GM12878 (cell line): ENCODE data around the gene AKT3. TPM values are rescaled to one million over a fixed set of nuclear protein-coding genes. Genes with fewer than 3 reads are reported as not detected.

Experiments used
- ATAC-seq: fragments of 200-7000 bp; cut with Tn5 transposase; 3 replicates; pipeline ENCODE4 v1.9.1; 2020; ENCODE audit warnings: mild to moderate bottlenecking, moderate library complexity
- BruUV-seq: library from RNA; stranded (reverse); fragments of 400-500 nt; replicated peaks from 2 replicates; lab custom pipeline; 2021; lab: Mats Ljungman, UMichigan
- CTCF ChIA-PET: fragments of 300-600 bp; sonication (Branson Sonifier 250); formaldehyde crosslinking; extraction: SDS; loops from one replicate; lab custom pipeline; 2021; ENCODE audit warnings: inconsistent platforms; lab: Yijun Ruan, JAX
- POLR2A ChIA-PET: fragments of 350-600 bp; formaldehyde crosslinking; extraction: SDS; loops from one replicate; lab custom pipeline; 2021; ENCODE audit warnings: inconsistent platforms; lab: Charles Lee
- RAD21 ChIA-PET: fragments of 300-600 bp; sonication (Branson Sonifier 250); formaldehyde crosslinking; loops from one replicate; lab custom pipeline; 2023; ENCODE audit warnings: antibody characterized with exemption; ENCODE audit not compliant: unreplicated experiment; lab: Charles Lee
- SMC1A ChIA-PET: fragments of 300-600 bp; sonication (Branson Sonifier 250); formaldehyde crosslinking; loops from one replicate; lab custom pipeline; 2023; ENCODE audit not compliant: unreplicated experiment, uncharacterized antibody; lab: Charles Lee
- DNase-seq: peaks from one replicate; pipeline ENCODE4 v3.0.0-alpha.2; 2011; ENCODE audit warnings: low read depth, low spot score
- FAIRE-seq: peaks from 3 replicates; lab custom pipeline; 2011; peaks lifted over from hg19 to GRCh38; lab: Jason Lieb, UNC
- H2AFZ ChIP-seq: 2 replicates; pipeline ENCODE4 v1.6.0; 2011; ENCODE audit warnings: low read depth, low read length, control low read depth; ENCODE audit not compliant: control insufficient read depth
- H3K27ac ChIP-seq: 2 replicates; pipeline ENCODE4 v1.5.1; 2011; ENCODE audit warnings: control low read depth; ENCODE audit not compliant: control insufficient read depth, insufficient read depth
- H3K27me3 ChIP-seq, 2 experiments: replicated peaks in 1 of 2; 2 replicates each; pipeline versions ENCODE4 v1.6.0 to v1.6.1; 2011; ENCODE audit warnings: low read length in 1 of 2; ENCODE audit not compliant: control insufficient read depth in 2 of 2, insufficient read depth in 2 of 2
- H3K36me3 ChIP-seq, 2 experiments: 2 replicates each; pipeline ENCODE4 v1.5.1; 2011; ENCODE audit warnings: low read length in 1 of 2; ENCODE audit not compliant: control insufficient read depth in 2 of 2, insufficient read depth in 2 of 2
- H3K4me1 ChIP-seq: 2 replicates; pipeline ENCODE4 v1.6.1; 2011; ENCODE audit warnings: mild to moderate bottlenecking, low read length, moderate library complexity, mixed read lengths; ENCODE audit not compliant: control insufficient read depth, insufficient read depth
- H3K4me2 ChIP-seq: 2 replicates; pipeline ENCODE4 v1.6.0; 2011; ENCODE audit warnings: control low read depth; ENCODE audit not compliant: control insufficient read depth, insufficient read depth
- H3K4me3 ChIP-seq: fragments of 200-600 bp; sonication (generic); 2 replicates; pipeline ENCODE4 v1.5.1; 2016
- H3K79me2 ChIP-seq: 2 replicates; pipeline ENCODE4 v1.6.0; 2011; ENCODE audit warnings: low read length; ENCODE audit not compliant: control insufficient read depth, insufficient read depth
- H3K9ac ChIP-seq: 2 replicates; pipeline ENCODE4 v1.8.0; 2011; ENCODE audit warnings: low read length, control low read depth, mixed read lengths; ENCODE audit not compliant: control insufficient read depth, insufficient read depth
- H3K9me3 ChIP-seq: replicated peaks from 3 replicates; pipeline ENCODE4 v1.5.1; 2011; ENCODE audit warnings: mild to moderate bottlenecking, low read length; ENCODE audit not compliant: control insufficient read depth, insufficient read depth
- H4K20me1 ChIP-seq: 2 replicates; pipeline ENCODE4 v1.6.0; 2011; ENCODE audit not compliant: control insufficient read depth, insufficient read depth
- CREM ChIP-seq: IDR thresholded peaks from 2 replicates; pipeline ENCODE4 v1.6.1; 2014; ENCODE audit warnings: antibody characterized with exemption, low read depth
- EZH2 ChIP-seq: IDR thresholded peaks from 2 replicates; pipeline ENCODE4 v1.6.1; 2012; ENCODE audit warnings: low read depth, mild to moderate bottlenecking, control low read depth, inconsistent platforms, low read length, borderline replicate concordance; ENCODE audit not compliant: control insufficient read depth
- MXI1 ChIP-seq: fragments of 150-350 bp; IDR thresholded peaks from 2 replicates; pipeline ENCODE4 v1.6.1; 2011; ENCODE audit warnings: low read depth, mild to moderate bottlenecking, inconsistent platforms, low read length, improper control_type of control experiment
- MYC ChIP-seq: IDR thresholded peaks from 2 replicates; pipeline ENCODE4 v1.6.1; 2011; ENCODE audit warnings: mild to moderate bottlenecking, low read length, moderate library complexity, inconsistent platforms; ENCODE audit not compliant: insufficient read depth, insufficient replicate concordance, insufficient read length, severe bottlenecking
- NFIC ChIP-seq: IDR thresholded peaks from 2 replicates; pipeline ENCODE4 v1.6.1; 2012; ENCODE audit warnings: low read depth, mild to moderate bottlenecking, inconsistent platforms, low read length, moderate library complexity
- NFXL1 ChIP-seq: fragments of 450-650 bp; IDR thresholded peaks from 2 replicates; pipeline ENCODE4 v1.6.1; 2017; ENCODE audit warnings: antibody characterized with exemption, mild to moderate bottlenecking, borderline replicate concordance
- SRF ChIP-seq, 2 experiments: IDR thresholded peaks; 2 replicates each; pipeline ENCODE4 v1.6.1; 2011; ENCODE audit warnings: low read depth in 2 of 2, low read length in 2 of 2, mild to moderate bottlenecking in 1 of 2, moderate library complexity in 1 of 2
- TAF1 ChIP-seq: IDR thresholded peaks from 2 replicates; pipeline ENCODE4 v1.6.1; 2011; ENCODE audit warnings: mild to moderate bottlenecking, low read depth, low read length, borderline replicate concordance
- WGBS: methylation state at CpG from one replicate; pipeline ENCODE4 v1.1.6; 2016; ENCODE audit warnings: low lambda C conversion rate; ENCODE audit not compliant: insufficient replicate concordance, insufficient coverage; ENCODE audit errors: missing lambda C conversion rate; 5-methylcytosine and 5-hydroxymethylcytosine counted together
- in situ Hi-C: fragments of 300-500 bp; cut with MboI; formaldehyde crosslinking; loops from 9 replicates; pipeline ENCODE4 v1.14.3; 2018; ENCODE audit warnings: mixed read lengths
- intact Hi-C: fragments of 100-400 bp; cut with micrococcal nuclease; formaldehyde crosslinking; loops from one replicate; pipeline ENCODE4 v1.14.2; 2022; ENCODE audit not compliant: unreplicated experiment
- polyA plus RNA-seq, 11 experiments: library from polyadenylated mRNA; depleted of rRNA in 4 of 11; unstranded in 6 of 11; stranded (reverse) in 5 of 11; fragments of >200 nt; fragmentation: Nextera tagmentation in 4 of 11; fragmentation: Illumina TruSeq in 1 of 11; extraction: Ambion mirVana in 4 of 11; extraction: Trizol in 1 of 11; gene quantifications; 1 replicate in 1 of 11; 2 replicates in 10 of 11; pipeline versions ENCODE4 v1.2.1 to v1.2.3, GENCODE V29; 2011 to 2016; ENCODE audit warnings: inconsistent platforms in 2 of 11, missing spikeins in 2 of 11, low read depth in 1 of 11
- total RNA-seq, 4 experiments: library from RNA; depleted of rRNA in 3 of 4; stranded (reverse); fragments of >200 nt in 3 of 4; fragmentation: Illumina TruSeq in 1 of 4; extraction: Trizol in 1 of 4; gene quantifications; 2 replicates each; pipeline versions ENCODE4 v1.2.1 to v1.2.3, GENCODE V29; 2013 to 2021
- TF ChIP-seq, protein P1 (sequence below): fragments of 450-650 bp; formaldehyde crosslinking; IDR thresholded peaks from 2 replicates; pipeline ENCODE4 v1.5.0; 2022; ENCODE audit warnings: mild to moderate bottlenecking, missing genetic modification characterization
- TF ChIP-seq, protein P2 (sequence below): fragments of 450-650 bp; IDR thresholded peaks from 2 replicates; pipeline ENCODE4 v1.6.1; 2018; ENCODE audit warnings: mild to moderate bottlenecking, low read depth, moderate library complexity; ENCODE audit not compliant: partially characterized antibody

AKT3 gene
- total and polyA plus RNA-seq, 10 of the 15 experiments (the other 5 are each of a cell fraction or from before 2014, with no cell fraction given), result 0.03 to 0.56 (median 0.19) TPM

DNA sequence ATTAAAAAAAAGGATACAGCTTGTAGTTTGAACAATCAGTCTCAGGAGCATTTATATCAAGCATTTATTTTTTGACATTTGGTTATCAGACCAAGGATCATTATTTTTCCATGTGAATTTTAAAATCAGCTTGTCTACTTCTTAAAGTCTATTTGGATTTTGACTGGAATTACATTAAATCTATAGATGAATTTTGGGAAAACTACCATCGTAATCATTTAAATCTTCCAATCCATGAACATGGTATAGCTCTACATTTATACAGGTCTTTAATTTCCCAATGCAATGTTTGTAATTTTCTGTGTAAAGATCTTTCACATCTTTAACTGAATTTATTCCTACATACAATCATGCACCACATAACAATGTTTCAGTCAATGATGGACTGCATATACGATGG, 203.2 kb downstream of the AKT3 start:
- no peaks in the 10 kb centered on the region for H3K79me2 ChIP-seq
- no peaks in the 10 kb centered on the region for H3K9me3 ChIP-seq
- H3K36me3 ChIP-seq, result no peaks in the 10 kb centered on the region
- no TSS peak for BruUV-seq
- in situ Hi-C loops (no loop called here), intact Hi-C loops (no loop called here)
- SMC1A ChIA-PET, result interaction anchor here (0.7 kb wide), 1 partner anchor 11 kb away, joined by 3 read pairs; no protein-coding TSS in a partner anchor
- POLR2A ChIA-PET, result no interaction called here
- H3K4me2 ChIP-seq, result no peak overlapping the region
- DNase-seq, result no peak
- H4K20me1 ChIP-seq, result no peaks in the 10 kb centered on the region
- ATAC-seq, result no peak
- H3K27me3 ChIP-seq, result no peaks in the 10 kb centered on the region
- H2AFZ ChIP-seq, result no peak overlapping the region
- CTCF ChIA-PET, result no interaction called here
- no peak overlapping the region for H3K4me3 ChIP-seq
- TF ChIP-seq, protein P1, sequence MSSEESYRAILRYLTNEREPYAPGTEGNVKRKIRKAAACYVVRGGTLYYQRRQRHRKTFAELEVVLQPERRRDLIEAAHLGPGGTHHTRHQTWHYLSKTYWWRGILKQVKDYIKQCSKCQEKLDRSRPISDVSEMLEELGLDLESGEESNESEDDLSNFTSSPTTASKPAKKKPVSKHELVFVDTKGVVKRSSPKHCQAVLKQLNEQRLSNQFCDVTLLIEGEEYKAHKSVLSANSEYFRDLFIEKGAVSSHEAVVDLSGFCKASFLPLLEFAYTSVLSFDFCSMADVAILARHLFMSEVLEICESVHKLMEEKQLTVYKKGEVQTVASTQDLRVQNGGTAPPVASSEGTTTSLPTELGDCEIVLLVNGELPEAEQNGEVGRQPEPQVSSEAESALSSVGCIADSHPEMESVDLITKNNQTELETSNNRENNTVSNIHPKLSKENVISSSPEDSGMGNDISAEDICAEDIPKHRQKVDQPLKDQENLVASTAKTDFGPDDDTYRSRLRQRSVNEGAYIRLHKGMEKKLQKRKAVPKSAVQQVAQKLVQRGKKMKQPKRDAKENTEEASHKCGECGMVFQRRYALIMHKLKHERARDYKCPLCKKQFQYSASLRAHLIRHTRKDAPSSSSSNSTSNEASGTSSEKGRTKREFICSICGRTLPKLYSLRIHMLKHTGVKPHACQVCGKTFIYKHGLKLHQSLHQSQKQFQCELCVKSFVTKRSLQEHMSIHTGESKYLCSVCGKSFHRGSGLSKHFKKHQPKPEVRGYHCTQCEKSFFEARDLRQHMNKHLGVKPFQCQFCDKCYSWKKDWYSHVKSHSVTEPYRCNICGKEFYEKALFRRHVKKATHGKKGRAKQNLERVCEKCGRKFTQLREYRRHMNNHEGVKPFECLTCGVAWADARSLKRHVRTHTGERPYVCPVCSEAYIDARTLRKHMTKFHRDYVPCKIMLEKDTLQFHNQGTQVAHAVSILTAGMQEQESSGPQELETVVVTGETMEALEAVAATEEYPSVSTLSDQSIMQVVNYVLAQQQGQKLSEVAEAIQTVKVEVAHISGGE (CRISPR knock-in tag), result no peak
- TF ChIP-seq TAF1 (no peak), CREM (no peak), SRF (IDR thresholded peaks at IDR 0.05; ENCODE audit: low read depth in 2 of 2, low read length in 2 of 2) (no peak), MYC (no peak), MXI1 (no peak), EZH2 (no peak), NFIC (no peak), NFXL1 (no peak)
- TF ChIP-seq, protein P2, sequence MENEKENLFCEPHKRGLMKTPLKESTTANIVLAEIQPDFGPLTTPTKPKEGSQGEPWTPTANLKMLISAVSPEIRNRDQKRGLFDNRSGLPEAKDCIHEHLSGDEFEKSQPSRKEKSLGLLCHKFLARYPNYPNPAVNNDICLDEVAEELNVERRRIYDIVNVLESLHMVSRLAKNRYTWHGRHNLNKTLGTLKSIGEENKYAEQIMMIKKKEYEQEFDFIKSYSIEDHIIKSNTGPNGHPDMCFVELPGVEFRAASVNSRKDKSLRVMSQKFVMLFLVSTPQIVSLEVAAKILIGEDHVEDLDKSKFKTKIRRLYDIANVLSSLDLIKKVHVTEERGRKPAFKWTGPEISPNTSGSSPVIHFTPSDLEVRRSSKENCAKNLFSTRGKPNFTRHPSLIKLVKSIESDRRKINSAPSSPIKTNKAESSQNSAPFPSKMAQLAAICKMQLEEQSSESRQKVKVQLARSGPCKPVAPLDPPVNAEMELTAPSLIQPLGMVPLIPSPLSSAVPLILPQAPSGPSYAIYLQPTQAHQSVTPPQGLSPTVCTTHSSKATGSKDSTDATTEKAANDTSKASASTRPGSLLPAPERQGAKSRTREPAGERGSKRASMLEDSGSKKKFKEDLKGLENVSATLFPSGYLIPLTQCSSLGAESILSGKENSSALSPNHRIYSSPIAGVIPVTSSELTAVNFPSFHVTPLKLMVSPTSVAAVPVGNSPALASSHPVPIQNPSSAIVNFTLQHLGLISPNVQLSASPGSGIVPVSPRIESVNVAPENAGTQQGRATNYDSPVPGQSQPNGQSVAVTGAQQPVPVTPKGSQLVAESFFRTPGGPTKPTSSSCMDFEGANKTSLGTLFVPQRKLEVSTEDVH, result no peak
- 97% methylated on average over 2 of the region's 2 CpGs for WGBS
- no peak for FAIRE-seq
- no peak overlapping the region for H3K27ac ChIP-seq
- no peaks in the 10 kb centered on the region for H3K4me1 ChIP-seq
- no peak overlapping the region for H3K9ac ChIP-seq
- RAD21 ChIA-PET, result no interaction called here
